Activated CD8-positive, alpha-beta T cell treated with anti-CD3 and anti-CD28 coated beads, Interleukin-2, amount 10 ng/mL, durations not matched to agents 7 days and 5 days (primary cell): ENCODE results near the gene KIAA0232. TPM values are rescaled to one million over a fixed set of nuclear protein-coding genes. Genes with fewer than 3 reads are reported as not detected.
"Not testable (repeated sequence)": the region's sequence is repeated elsewhere in the genome, so short reads cannot be mapped to it uniquely, and the experiment has no call there.

Experiments used
- ATAC-seq: fragments of 150-1000 bp; cut with Tn5 transposase; one replicate; pipeline ENCODE4 v1.10.0; 2021; ENCODE audit warnings: moderate library complexity
- CTCF ChIA-PET: fragments of 350-600 bp; sonication (Branson Sonifier 250); formaldehyde crosslinking; loops from one replicate; lab custom pipeline; 2021; ENCODE audit warnings: antibody characterized with exemption; lab: Charles Lee
- POLR2A ChIA-PET: fragments of 350-600 bp; sonication (Branson Sonifier 250); formaldehyde crosslinking; loops from one replicate; lab custom pipeline; 2021; ENCODE audit warnings: antibody characterized with exemption; lab: Charles Lee
- DNase-seq: peaks from one replicate; pipeline ENCODE4 v3.0.0-alpha.2; 2020
- H3K27ac Mint-ChIP-seq: one replicate; pipeline ENCODE4 v1.8.0; 2021; ENCODE audit warnings: mild to moderate bottlenecking, mixed read lengths
- H3K27me3 Mint-ChIP-seq: one replicate; pipeline ENCODE4 v1.8.0; 2021; ENCODE audit warnings: low read depth, mixed read lengths
- H3K36me3 Mint-ChIP-seq: one replicate; pipeline ENCODE4 v1.8.0; 2021; ENCODE audit warnings: low read depth, mixed read lengths
- H3K4me1 Mint-ChIP-seq: one replicate; pipeline ENCODE4 v1.8.0; 2021; ENCODE audit warnings: low read depth, mixed read lengths
- H3K4me3 Mint-ChIP-seq: one replicate; pipeline ENCODE4 v1.8.0; 2021; ENCODE audit warnings: mild to moderate bottlenecking, mixed read lengths
- H3K9me3 Mint-ChIP-seq: one replicate; pipeline ENCODE4 v1.8.0; 2022; ENCODE audit warnings: mixed read lengths; ENCODE audit not compliant: insufficient read depth
- total RNA-seq, 2 experiments: library from RNA; stranded (reverse); gene quantifications; one replicate each; pipeline ENCODE4 v1.2.3, GENCODE V29; 2021

The KIAA0232 gene
- total RNA-seq, 2 experiments from 2014 or later: 18.4 to 19.5 TPM

DNA sequence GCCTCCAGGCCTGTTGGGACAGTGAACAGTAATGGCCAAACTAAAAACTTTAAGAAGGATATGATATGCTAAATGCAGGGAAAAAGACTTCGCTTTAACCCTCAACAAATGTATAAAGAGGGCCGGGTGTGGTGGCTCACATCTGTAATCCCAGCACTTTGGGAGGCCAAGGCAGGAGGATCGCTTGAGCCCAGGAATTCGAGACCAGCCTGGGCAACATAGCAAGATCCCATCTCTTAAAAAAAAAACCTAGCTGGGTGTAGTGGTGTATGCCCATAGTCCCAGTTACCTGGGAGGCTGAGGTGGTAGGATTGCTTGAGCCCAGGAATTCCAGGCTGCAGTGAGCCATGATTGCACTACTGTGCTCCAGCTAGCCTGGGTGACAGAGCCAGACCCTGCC, 14.8 kb downstream of the KIAA0232 start:
- H3K4me3 Mint-ChIP-seq, H3K27me3 Mint-ChIP-seq, H3K27ac Mint-ChIP-seq, ATAC-seq, POLR2A ChIA-PET, DNase-seq, H3K9me3 Mint-ChIP-seq: not testable (repeated sequence)
- CTCF ChIA-PET: interaction anchor here (1.6 kb wide), 1 partner anchor 76 kb away, joined by 4 read pairs; no protein-coding TSS in a partner anchor
- peaks cover 38% of the 10 kb centered on the region for H3K4me1 Mint-ChIP-seq
- peaks cover 27% of the 10 kb centered on the region for H3K36me3 Mint-ChIP-seq

DNA sequence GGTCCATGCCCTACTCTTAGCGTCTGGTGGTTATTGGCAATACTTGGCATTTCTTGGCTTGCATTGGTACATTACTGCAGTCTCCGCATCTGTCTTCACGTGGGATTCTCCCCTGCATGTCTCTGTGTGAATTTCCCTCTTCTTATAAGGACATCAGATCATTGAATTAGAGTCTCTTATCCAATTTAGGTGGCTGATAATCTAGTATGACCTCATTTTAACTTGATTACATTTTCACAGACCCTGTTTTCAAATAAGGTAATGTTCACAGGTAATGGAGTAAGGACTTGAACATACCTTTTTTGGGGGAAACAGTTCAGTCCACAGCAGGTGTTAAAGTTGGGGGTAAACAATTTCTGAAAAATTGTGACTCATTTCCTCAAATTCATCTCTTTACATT, 16.6 kb downstream of the KIAA0232 start:
- no peak for DNase-seq
- H3K27ac Mint-ChIP-seq: no peak overlapping the region
- peaks cover 29% of the 10 kb centered on the region for H3K4me1 Mint-ChIP-seq
- H3K36me3 Mint-ChIP-seq: peaks cover 29% of the 10 kb centered on the region
- no peaks in the 10 kb centered on the region for H3K9me3 Mint-ChIP-seq
- ATAC-seq: no peak
- CTCF ChIA-PET: interaction anchor here (1.5 kb wide), 1 partner anchor 13 kb away, joined by 3 read pairs; no protein-coding TSS in a partner anchor
- POLR2A ChIA-PET: no interaction called here
- H3K4me3 Mint-ChIP-seq: no peak overlapping the region
- no peaks in the 10 kb centered on the region for H3K27me3 Mint-ChIP-seq

DNA sequence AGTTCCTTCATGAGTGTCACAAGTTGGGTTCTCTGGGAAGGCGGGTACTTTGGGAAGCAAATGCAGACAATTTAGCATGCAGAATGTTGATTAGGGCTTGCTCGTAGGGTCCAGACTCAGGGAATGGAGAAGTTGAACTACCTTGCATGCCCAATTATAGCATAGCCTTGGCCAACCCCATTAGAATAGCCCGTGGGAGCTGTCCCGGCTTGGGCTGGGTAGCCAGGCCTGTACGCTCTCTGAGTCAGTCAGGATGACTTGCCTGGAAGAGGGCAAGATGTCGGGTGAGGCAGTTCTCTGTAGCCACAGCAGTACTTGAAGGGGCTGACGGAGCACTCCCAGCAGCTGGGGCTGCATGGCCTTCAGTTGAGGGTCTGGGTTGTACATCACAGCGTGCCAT, 19.5 kb downstream of the KIAA0232 start:
- H3K27me3 Mint-ChIP-seq: no peaks in the 10 kb centered on the region
- H3K27ac Mint-ChIP-seq: no peak overlapping the region
- ChIA-PET CTCF (interaction anchor here (1.4 kb wide), 1 partner anchor 72 kb away, joined by 3 read pairs; no protein-coding TSS in a partner anchor), POLR2A (no interaction called here)
- peaks cover 13% of the 10 kb centered on the region for H3K4me1 Mint-ChIP-seq
- peaks cover 19% of the 10 kb centered on the region for H3K36me3 Mint-ChIP-seq
- H3K4me3 Mint-ChIP-seq: no peak overlapping the region
- no peaks in the 10 kb centered on the region for H3K9me3 Mint-ChIP-seq
- ATAC-seq (no peak), DNase-seq (no peak)

DNA sequence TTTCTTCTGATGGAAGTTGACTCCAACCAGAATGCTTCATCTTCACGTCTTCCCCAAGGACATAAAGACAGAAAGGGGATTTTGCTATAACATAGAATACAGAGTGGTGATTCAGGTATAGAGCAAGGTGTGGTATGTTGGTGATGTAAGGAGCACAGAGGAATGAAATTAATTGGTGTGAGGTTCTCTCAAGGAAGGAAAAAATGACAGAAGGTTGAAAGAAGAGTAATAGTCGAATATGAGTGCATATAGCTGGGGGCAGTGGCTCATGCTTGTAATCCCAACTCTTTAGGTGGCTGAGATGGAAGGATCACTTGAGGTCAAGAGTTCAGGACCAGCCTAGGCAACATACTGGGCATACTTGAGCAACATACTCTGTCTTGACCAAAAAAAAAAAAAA, 20.1 kb downstream of the KIAA0232 start:
- CTCF ChIA-PET: no interaction called here
- no peak for ATAC-seq
- Mint-ChIP-seq H3K27me3 (no peaks in the 10 kb centered on the region), H3K4me3 (no peak overlapping the region), H3K9me3 (no peaks in the 10 kb centered on the region), H3K4me1 (peaks cover 12% of the 10 kb centered on the region), H3K36me3 (peaks cover 19% of the 10 kb centered on the region), H3K27ac (no peak overlapping the region)
- POLR2A ChIA-PET: no interaction called here
- no peak for DNase-seq

DNA sequence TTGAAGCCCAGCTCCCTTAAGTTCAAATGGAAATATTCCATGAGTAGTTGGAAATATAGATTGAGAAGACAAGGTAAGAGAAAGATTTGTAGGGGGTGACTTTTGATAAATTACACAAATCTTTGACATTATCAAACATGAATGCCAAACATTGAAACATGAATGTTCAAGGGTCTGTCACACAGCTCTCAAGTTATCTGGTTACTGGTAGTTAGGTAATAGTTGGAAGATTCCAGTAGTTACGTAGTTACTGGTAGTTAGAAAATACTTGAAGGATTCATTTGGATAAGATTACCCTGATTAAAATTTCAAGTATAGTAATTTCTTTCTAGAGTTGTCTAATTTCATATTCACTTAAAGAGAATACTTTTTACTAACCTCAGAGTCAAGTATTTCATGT, 20.7 kb downstream of the KIAA0232 start:
- Mint-ChIP-seq H3K9me3 (no peaks in the 10 kb centered on the region), H3K27me3 (no peaks in the 10 kb centered on the region), H3K36me3 (peaks cover 19% of the 10 kb centered on the region), H3K4me1 (peaks cover 12% of the 10 kb centered on the region), H3K27ac (no peak overlapping the region), H3K4me3 (no peak overlapping the region)
- no peak for ATAC-seq
- CTCF ChIA-PET: interaction anchor here (1.0 kb wide), 1 partner anchor 83 kb away, joined by 3 read pairs; no protein-coding TSS in a partner anchor
- no peak for DNase-seq
- POLR2A ChIA-PET: interaction anchor here (0.5 kb wide), 1 partner anchor 21 kb away, joined by 3 read pairs; no protein-coding TSS in a partner anchor

DNA sequence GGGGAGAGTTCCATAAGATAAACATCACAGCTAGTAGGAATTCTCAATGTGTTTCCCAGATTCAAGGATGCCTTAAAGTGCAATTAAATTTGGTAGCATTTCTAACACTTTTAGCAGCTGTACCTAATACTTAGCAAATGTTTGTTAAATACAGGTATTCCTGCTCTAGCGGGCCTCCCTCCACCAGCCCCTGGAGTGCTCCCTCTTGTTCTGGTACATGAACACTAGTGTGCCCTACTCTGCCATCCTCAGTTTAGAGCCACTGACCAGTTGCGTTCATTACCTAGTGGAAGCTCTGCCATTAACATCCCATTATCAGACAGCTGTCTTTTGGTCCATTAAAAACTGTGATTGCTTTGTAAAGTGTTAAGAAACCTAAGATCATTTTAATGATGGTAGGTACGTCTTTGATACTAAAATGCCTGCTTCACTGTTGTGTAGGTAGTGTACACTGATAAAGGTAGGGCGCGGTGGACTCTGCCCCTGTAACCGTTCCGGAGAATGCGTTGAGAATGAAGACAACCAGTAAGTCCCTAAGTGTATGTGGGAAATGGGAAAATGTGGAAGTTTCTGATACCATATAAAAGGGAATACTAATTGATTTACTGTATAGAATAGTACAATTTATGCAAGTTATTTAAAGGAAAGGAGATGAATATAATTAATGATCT, 21.7 kb downstream of the KIAA0232 start:
- peaks cover 15% of the 10 kb centered on the region for H3K36me3 Mint-ChIP-seq
- CTCF ChIA-PET: interaction anchor here (1.0 to 1.2 kb wide), 2 partner anchors 69 to 84 kb away, joined by 3 to 5 read pairs; no protein-coding TSS in a partner anchor
- H3K9me3 Mint-ChIP-seq: no peaks in the 10 kb centered on the region
- DNase-seq (no peak), ATAC-seq (no peak)
- POLR2A ChIA-PET: no interaction called here
- no peak overlapping the region for H3K27ac Mint-ChIP-seq
- H3K4me1 Mint-ChIP-seq: peaks cover 6% of the 10 kb centered on the region
- no peaks in the 10 kb centered on the region for H3K27me3 Mint-ChIP-seq
- no peak overlapping the region for H3K4me3 Mint-ChIP-seq

DNA sequence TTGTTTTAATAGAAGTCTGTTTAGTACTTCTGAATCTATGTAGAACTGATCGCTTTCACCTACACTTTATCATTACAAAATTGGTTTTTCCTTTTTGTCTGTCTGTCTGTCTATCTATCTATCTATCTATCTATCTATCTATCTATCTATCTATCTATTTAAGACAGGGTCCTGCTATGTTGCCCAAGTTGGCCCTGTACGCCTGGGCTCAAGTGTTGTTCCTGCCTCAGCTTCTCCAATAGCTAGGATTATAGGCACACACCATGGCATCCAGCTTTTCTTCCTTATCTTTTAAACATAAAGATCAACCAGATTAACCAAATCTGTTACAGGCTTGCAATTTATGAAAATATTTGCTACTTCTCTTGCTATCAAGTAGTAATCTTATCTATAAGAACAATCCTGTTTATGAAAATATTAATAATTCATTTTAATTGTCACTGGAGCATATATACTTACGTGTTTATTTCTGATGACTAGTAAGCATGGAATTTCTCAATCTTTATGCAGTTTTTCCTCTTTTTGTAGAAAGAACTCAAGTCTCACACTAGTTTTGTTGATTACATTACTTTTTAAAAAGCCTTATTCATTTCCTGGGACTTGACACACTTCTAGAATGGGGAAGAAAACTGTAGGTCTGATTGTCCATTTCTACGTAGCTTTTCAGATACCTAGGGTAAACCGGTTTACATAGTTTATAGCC, 24.5 kb downstream of the KIAA0232 start:
- no peaks in the 10 kb centered on the region for H3K9me3 Mint-ChIP-seq
- no peak overlapping the region for H3K4me3 Mint-ChIP-seq
- ATAC-seq (no peak), DNase-seq (no peak)
- POLR2A ChIA-PET: no interaction called here
- H3K36me3 Mint-ChIP-seq: peaks cover 18% of the 10 kb centered on the region
- CTCF ChIA-PET: no interaction called here
- no peaks in the 10 kb centered on the region for H3K27me3 Mint-ChIP-seq
- no peak overlapping the region for H3K27ac Mint-ChIP-seq
- no peaks in the 10 kb centered on the region for H3K4me1 Mint-ChIP-seq

DNA sequence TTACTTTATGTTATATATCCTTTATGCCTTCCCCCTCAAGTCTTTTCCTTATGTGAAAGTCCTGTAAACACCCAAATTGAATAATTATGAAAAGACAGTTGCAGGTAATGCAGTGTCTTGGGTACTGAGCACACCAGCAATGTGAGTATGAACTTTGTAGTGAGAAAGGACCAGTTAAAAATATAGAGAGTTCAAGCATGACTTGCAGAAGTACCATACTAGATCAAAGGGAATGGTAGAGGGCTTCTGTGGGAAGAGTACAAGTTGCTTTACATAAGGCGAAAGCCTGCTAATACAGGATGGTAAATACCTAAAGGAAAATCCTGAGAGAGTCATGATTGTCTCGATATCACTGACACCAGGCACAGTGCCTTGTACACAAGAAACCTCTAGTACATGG, 25.7 kb downstream of the KIAA0232 start:
- Mint-ChIP-seq H3K27ac (no peak overlapping the region), H3K4me3 (no peak overlapping the region), H3K36me3 (peaks cover 13% of the 10 kb centered on the region), H3K27me3 (no peaks in the 10 kb centered on the region), H3K9me3 (no peaks in the 10 kb centered on the region), H3K4me1 (no peaks in the 10 kb centered on the region)
- DNase-seq (no peak), ATAC-seq (no peak)
- CTCF ChIA-PET: no interaction called here
- POLR2A ChIA-PET: no interaction called here

DNA sequence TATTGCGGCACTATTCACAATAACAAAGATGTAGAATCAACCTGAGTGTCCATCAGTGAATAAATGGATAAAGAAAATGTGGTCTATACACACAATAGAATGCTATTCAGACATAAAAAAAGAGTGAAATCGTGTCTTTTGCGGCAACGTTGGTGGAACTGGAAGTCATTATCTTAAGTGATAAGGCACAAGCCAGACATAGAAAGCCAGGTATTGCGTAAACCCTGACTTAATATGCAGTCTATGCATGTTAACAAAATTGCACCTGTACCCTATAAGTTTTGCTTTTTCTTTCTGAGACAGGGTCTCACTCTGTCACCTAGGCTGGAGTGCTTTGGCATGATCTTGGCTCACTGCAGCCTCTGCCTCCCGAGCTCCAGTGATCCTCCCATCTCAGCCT, 28.6 kb downstream of the KIAA0232 start:
- Mint-ChIP-seq H3K4me3 (no peak overlapping the region), H3K27me3 (no peaks in the 10 kb centered on the region), H3K4me1 (peaks cover 4% of the 10 kb centered on the region), H3K36me3 (peaks cover 16% of the 10 kb centered on the region), H3K27ac (no peak overlapping the region), H3K9me3 (no peaks in the 10 kb centered on the region)
- DNase-seq (no peak), ATAC-seq (no peak)
- POLR2A ChIA-PET: no interaction called here
- CTCF ChIA-PET: no interaction called here

DNA sequence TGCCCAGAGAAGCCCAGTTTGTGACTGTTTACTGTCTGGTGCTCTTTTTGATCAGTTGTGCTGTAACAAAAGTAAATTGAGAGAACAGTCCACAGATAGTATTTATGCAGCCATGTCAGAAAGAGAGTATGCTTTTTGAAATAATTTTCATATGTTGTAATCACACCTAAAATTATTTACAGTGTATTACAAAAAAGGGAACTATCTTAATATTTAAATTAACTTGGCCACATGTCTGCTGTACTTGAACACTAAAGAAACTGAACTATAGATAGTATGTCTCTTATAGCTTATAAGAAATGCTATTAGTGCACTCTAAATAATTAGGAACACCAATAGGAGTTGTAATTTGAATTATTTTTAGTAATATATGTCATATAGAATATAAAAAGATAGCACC, 30.2 kb downstream of the KIAA0232 start:
- POLR2A ChIA-PET: no interaction called here

DNA sequence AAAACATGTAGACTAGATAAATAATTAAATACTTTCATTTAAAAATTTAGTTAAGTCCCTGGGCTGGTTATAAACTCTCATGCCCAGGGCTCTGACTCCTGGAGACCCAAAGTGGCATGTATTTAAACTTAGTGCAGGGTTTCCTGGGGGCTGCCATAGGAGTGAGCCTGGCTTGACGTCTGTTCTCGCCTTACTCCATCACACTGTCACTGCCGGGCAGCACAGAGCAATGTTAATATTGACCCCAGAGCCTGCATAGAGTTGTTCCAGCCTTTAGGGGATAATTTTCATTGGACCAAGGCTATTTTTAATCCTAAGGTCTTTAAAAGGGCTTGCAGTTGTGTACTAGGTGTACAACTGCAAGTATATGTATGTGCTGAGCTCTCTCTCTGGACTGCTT, 31.2 kb downstream of the KIAA0232 start:
- no peaks in the 10 kb centered on the region for H3K27me3 Mint-ChIP-seq
- H3K4me1 Mint-ChIP-seq: peaks cover 4% of the 10 kb centered on the region
- no peak overlapping the region for H3K4me3 Mint-ChIP-seq
- H3K9me3 Mint-ChIP-seq: peaks cover 5% of the 10 kb centered on the region
- no peak for DNase-seq
- CTCF ChIA-PET: no interaction called here
- no peak overlapping the region for H3K27ac Mint-ChIP-seq
- no peak for ATAC-seq
- H3K36me3 Mint-ChIP-seq: peaks cover 24% of the 10 kb centered on the region
- POLR2A ChIA-PET: no interaction called here

More for the DNA sequence above, 30.2 kb downstream of the KIAA0232 start:
- peaks cover 17% of the 10 kb centered on the region for H3K36me3 Mint-ChIP-seq
- no peaks in the 10 kb centered on the region for H3K27me3 Mint-ChIP-seq
- H3K9me3 Mint-ChIP-seq: no peaks in the 10 kb centered on the region
- ATAC-seq: no peak
- peaks cover 4% of the 10 kb centered on the region for H3K4me1 Mint-ChIP-seq
- H3K4me3 Mint-ChIP-seq: no peak overlapping the region
- no peak for DNase-seq
- CTCF ChIA-PET: interaction anchor here (1.1 kb wide), 1 partner anchor 14 kb away, joined by 3 read pairs; no protein-coding TSS in a partner anchor
- no peak overlapping the region for H3K27ac Mint-ChIP-seq
